CD4-positive, alpha-beta T cell treated with Interleukin-21 for 1 hour (primary cell): ENCODE results near the gene TIMP4.

Source experiments
- DNase-seq: peaks from one replicate; pipeline ENCODE4 v3.0.0-alpha.2; 2020

The TIMP4 gene

GRCh38 chr3:12158387-12159226 lies at the start of gene TIMP4:
Gene TIMP4, minus strand, starts transcription at chr3:12158912. Its CDS starts 72 bp downstream, at chr3:12158840.
- DNase-seq = no peak

- DNase-seq = no peak
These were observed 46.5 kb upstream of the TIMP4 start for GRCh38 chr3:12205171-12205570.

GRCh38 chr3:12201813-12202212 lies 43.1 kb upstream of the TIMP4 start:
- no peak for DNase-seq

GRCh38 chr3:12198301-12198700 lies 39.6 kb upstream of the TIMP4 start:
- no peak for DNase-seq

- no peak for DNase-seq
These were observed 38.8 kb upstream of the TIMP4 start for GRCh38 chr3:12197475-12197874.

- DNase-seq = no peak
These were observed 38.0 kb upstream of the TIMP4 start for GRCh38 chr3:12196684-12197083.

- no peak for DNase-seq
These were observed 36.5 kb upstream of the TIMP4 start for GRCh38 chr3:12195231-12195630.

GRCh38 chr3:12194669-12195161 lies 36.0 kb upstream of the TIMP4 start:
- DNase-seq = no peak

GRCh38 chr3:12194209-12194608 lies 35.5 kb upstream of the TIMP4 start:
- DNase-seq = no peak

GRCh38 chr3:12193485-12194165 lies 34.9 kb upstream of the TIMP4 start:
- DNase-seq = peak; percentile 18

- no peak for DNase-seq
These were observed 34.2 kb upstream of the TIMP4 start for GRCh38 chr3:12192655-12193484.

GRCh38 chr3:12192173-12192572 lies 33.5 kb upstream of the TIMP4 start:
- no peak for DNase-seq

GRCh38 chr3:12191559-12191958 lies 32.8 kb upstream of the TIMP4 start:
- DNase-seq = no peak

GRCh38 chr3:12190832-12191231 lies 32.1 kb upstream of the TIMP4 start:
- no peak for DNase-seq

GRCh38 chr3:12190221-12190807 lies 31.6 kb upstream of the TIMP4 start:
- DNase-seq = no peak

GRCh38 chr3:12188681-12189287 lies 30.1 kb upstream of the TIMP4 start:
- DNase-seq = no peak

- DNase-seq = no peak
These were observed 29.6 kb upstream of the TIMP4 start for GRCh38 chr3:12188328-12188648.

GRCh38 chr3:12187448-12188327 lies 29.0 kb upstream of the TIMP4 start:
- no peak for DNase-seq

GRCh38 chr3:12186515-12187286 lies 28.0 kb upstream of the TIMP4 start:
- no peak for DNase-seq

- DNase-seq = no peak
These were observed 27.3 kb upstream of the TIMP4 start for GRCh38 chr3:12186046-12186445.
